HG03460 (cell line): Measurements from ENCODE around the gene SLC17A9.

Source experiments
- ATAC-seq: cut with Tn5 transposase; IDR thresholded peaks from one replicate; pipeline ENCODE4 v1.9.1; 2021; ENCODE audit not compliant: unreplicated experiment

Gene SLC17A9

GRCh38 chr20:62937268-62938104 lies 15.0 kb upstream of the SLC17A9 start:
- peak; percentile 67 for ATAC-seq

- ATAC-seq, result peak; percentile 45
Measured at GRCh38 chr20:62938105-62938888, 14.2 kb upstream of the SLC17A9 start, which contains the start of gene GID8. Gene GID8 (plus strand): TSS chr20:62938147. CDS start chr20:62941503, 3,356 bp downstream.

DNA sequence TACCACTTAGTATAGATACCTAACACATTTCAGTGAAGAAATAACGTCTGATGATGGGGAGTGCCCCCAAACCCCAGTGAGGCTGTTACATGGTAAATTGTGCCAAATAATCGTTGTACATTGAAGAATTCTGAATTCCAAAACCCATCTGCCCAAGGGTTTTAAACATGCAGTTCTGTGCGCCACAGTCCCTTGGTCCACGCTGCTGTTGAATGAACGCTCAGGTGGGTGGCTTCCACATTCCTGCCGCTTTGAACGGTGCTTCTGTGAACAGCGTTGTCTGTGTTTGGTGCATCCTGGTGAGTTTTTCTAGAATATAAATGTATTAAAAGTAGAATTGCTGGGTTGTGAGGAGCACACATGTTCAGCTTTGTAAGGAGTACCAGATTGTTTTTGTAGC lies 11.6 kb upstream of the SLC17A9 start:
- no peak for ATAC-seq

- no peak for ATAC-seq
Measured at GRCh38 chr20:62941792-62942191, 10.7 kb upstream of the SLC17A9 start.

DNA sequence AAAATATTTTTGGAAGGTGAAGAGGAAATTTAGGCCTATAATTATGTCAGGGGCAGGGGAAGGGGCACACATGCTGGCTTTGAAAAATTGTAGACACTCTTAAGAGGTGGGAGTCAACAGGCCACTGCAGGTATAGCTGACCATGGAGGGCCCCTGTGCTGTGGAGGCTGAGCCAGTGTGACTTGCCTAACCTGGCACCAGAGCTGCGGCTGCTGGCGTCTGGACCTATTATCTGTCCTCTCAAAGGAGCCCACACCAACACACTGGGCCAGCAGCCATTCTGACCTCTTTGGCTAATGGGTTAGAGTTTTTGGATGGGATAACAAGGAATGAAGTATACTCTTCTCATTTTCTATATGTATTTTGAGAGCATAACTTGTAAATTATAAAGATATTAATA lies 10.1 kb upstream of the SLC17A9 start:
- no peak for ATAC-seq

GRCh38 chr20:62943396-62943795 lies 9.1 kb upstream of the SLC17A9 start:
- ATAC-seq, result no peak

- ATAC-seq, result no peak
Measured at GRCh38 chr20:62944184-62944583, 8.3 kb upstream of the SLC17A9 start.

- no peak for ATAC-seq
Measured at GRCh38 chr20:62944746-62945145, 7.8 kb upstream of the SLC17A9 start.

- no peak for ATAC-seq
Measured at GRCh38 chr20:62945771-62946339, 6.7 kb upstream of the SLC17A9 start.

- ATAC-seq, result no peak
Measured at GRCh38 chr20:62946918-62947317, 5.6 kb upstream of the SLC17A9 start.

DNA sequence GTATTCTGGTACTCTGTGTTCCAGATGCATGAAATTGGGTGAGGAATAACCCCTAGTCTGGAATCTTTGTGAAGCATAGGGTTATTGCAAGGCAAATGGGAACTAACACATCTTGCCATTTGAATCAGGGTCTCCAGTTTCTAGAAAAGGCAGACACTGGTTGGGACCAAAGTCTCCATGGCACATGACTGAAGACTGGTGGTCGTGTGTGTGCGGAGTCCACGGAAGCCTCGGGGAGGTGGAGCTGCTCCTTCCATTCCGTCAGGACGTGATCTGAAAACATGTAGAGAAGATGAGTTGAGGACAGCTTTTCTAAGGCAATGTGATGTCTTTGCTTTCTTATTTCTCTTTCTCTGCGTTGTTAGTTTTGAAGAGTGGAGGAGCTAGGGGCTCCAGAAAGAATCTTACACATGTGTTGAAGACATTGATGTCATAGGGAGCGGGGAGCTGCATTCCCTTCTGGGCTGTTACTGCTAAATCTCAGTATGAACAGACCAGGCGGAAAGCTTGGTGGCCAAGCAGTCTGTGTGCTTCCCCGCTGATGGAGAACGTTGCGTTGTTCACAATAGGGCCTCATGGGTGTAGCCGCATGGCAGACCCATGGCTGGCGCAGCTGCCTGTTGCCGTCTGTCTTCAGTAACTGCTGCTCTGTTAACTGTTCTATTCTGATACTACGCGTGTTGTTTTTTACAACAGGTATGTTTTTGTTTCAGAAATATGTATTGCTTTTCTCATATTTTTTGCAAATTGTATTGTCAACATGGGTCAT lies 4.8 kb upstream of the SLC17A9 start:
- no peak for ATAC-seq

DNA sequence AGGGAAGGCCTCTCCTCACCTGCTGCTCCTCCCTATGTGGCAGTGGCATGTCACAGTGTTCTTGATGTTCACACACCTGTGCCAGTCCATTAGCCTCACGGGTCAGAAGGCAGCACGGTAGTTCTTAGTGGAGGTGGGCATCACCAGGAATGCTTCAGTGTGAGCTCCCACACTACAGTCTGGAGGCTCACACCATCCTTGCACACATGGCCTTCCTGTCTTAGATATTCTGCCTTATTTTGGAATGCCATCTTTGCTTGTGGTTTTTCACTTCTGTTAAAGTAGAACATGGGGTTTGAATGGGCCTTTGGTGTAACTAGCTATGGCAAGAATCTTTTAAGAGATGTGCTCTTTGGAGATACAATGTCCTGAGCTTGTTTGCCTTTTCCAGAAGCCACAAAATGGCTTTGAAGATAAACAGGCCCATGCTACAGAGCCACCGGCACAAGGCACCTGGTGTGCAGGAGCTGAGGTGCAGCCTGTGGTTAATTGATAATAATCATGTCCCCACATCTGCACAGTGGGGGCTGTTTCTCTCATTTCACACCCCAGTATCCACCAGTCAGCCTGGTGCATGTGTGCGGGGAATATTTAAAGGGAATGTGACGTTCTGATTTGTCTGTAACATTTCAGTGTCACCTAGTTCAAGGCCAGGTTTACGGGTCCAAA lies 3.2 kb upstream of the SLC17A9 start:
- ATAC-seq, result no peak

DNA sequence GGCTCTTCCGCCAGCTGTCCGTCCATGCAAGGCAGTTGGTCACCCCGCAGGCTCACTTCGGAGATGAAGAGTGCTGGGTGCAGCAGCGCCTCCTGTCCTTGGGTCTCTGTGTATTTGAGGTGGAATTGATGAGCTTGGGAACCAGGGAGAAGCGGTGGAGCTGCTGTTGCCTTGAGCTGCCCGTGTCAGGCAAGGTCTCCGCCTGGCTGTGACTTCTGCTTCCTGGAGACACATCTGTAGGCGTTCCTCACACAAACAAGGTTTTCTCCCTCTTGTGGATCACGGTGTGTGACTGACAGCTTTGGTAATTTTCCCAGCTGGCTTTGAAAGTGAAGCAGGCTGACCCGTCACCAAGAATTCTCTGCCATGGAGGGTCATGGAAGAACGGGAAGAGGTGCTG lies 2.5 kb upstream of the SLC17A9 start:
- no peak for ATAC-seq

DNA sequence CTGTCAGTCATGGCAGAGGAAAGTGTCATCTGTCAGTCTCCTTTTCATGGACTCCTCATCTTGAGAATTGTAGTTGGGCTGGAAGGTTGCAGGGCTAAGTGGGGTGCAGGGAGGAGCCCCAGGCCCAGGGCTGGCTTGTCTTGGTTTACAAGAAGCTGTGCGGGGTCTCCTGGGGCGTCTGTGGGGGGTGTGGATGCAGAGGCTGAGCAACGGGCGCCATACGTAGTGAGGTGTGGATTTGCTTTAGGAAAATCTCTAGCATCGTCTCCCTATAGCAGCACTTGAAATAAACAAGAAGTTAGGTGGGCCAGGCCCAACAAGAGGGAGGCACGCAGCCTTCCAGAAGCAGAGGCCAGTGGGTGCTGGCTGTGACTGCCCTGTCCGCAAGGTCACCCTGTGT lies 1.8 kb upstream of the SLC17A9 start:
- ATAC-seq, result no peak

DNA sequence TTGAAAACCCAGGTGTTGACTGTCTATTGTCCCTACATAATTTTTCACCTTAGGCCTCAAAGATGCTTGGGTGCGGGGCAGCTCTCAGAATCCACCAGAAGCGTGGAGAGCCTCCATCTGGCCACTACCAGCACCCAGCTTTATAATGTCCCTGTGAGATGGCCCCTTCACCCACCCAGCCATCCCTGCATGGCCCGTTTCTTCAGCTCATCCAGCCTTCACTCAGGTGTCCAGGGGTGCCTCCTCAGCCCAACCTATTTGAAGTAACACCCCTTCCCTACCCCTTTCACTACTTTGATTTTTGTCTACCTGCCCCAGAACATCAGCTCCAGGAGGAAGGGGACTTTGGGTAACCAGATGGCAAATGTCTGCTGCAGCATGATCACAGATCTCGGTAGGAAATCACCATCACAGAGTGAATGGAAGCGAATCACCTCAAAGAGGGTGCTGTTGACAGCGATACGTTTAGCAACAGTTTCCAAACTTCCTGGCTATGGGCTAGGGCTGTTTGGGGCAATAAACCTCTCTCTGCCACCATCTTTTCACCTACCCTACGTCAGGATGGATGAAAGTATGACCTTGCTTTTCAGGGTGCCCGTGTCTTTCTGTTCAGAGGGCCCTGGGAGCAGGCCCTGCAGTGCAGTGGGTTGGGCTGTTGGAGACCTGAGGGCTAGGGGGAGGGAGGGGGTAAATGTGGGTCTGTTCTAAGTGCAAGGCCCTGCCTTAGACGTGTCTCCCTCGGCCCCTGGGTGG lies 1.2 kb upstream of the SLC17A9 start:
- ATAC-seq, result no peak

DNA sequence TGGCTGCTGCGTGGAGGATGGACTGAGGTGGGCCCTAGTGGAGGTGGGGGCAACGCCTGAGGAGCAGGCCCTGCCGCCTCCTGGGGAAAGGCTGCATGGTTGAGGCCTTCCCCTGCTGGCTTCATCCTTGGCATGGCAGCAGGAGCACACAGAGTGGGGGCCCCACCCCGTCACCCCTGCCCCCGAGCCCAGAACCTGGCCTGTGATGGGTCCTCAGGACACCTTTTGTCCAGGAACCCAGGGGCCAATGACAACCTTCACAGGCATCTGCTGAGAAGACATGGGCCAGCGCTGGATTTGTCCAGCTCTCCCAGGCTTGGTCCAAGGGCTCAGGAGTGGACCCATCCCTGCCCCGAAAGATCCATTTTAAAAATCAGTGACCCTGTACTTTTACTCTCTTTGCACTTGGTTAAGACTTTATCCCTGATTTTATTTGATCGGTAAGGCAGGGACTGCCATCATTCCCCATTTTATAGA lies 575 bp upstream of the SLC17A9 start:
- no peak for ATAC-seq

DNA sequence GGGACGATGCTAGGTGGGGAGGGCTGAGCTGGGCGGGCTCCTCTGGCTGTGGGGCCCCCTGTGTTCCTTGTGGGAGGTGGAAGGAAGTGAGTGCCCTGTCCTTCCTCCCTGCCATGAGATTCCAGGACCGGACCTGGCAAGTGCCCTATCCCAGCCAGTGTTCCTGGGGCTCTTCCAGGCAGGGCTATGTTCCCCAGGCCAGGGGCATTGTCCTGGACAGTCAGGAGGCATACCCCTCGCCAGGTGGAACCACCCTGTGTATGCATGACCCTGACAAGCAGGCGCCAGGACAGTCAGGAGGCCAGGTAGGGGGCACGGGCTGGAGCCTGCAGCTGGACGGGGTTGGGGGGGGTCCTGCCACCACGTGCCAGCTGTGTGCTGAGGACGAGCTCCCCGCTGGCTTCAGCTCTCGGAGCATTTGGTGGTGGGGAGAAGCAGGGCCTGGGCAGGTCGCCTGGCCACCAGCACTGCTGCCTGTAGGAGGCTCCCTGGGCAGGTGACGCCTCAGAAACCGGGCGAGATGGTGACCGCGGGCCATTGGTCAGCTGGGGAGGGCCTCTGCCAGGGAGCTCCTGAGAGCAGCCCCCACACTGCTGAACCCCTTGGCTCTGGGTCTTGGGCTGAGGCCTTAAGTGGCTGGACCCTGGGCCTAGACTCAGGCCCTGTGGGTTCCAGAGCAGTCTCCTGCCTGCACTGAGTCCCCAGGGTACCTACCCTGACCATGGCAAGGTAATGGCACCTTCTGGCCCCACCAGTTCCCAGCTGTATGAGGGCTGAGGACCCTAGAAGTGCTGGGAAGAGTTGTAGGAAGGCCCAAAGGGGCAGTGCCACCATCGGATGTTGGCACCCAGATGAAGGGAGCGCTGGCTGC lies 694 bp downstream of the SLC17A9 start:
- no peak for ATAC-seq

DNA sequence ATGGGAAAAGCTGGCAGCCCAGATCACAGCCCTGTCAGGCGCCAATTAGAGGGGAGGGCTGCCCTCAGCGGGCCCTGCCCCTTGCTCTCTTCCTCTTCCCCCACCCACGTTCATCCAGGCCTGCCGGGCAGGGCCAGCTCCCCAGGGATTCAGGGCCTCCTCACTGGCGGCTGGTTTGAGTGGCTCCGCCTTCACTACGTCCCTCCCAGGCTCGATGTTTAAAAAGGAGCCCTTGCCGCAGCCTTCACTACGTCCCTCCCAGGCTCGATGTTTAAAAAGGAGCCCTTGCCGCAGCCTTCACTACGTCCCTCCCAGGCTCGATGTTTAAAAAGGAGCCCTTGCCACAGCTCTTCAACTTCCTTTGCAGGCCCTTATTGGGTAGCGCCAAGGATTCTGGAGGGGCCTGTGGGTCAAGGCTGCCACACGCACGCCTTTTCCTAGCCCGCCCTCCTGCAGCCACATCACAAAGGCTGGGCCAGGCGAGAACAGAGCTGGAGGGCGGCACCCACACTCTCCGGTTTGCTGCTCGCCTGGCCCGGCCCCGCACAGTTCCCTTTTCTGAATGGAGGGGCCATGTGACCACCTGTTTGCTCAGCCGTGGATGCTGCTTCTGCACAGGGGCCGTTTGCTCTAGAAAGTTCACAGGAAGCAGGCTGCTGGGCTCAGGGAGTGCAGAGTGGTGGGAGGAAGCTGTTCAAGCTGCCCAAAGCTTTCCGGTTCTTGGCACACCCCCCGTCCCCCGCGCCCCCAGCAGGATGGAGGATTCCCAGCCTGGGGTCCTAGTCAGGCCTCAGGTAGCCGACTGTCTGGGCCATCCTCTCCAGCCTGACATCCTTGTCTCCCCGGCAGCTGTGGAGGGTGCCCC lies 1.6 kb downstream of the SLC17A9 start:
- ATAC-seq, result peak; percentile 62
